GM18498 (cell line): ENCODE data around the gene PHGDH.
"Not testable (repeated sequence)": the region's sequence is repeated elsewhere in the genome, so short reads cannot be mapped to it uniquely, and the experiment has no call there.

Source experiments
- ATAC-seq: cut with Tn5 transposase; IDR thresholded peaks from one replicate; pipeline ENCODE4 v1.9.1; 2021; ENCODE audit warnings: mild to moderate bottlenecking, moderate library complexity; ENCODE audit not compliant: unreplicated experiment

Gene PHGDH

DNA sequence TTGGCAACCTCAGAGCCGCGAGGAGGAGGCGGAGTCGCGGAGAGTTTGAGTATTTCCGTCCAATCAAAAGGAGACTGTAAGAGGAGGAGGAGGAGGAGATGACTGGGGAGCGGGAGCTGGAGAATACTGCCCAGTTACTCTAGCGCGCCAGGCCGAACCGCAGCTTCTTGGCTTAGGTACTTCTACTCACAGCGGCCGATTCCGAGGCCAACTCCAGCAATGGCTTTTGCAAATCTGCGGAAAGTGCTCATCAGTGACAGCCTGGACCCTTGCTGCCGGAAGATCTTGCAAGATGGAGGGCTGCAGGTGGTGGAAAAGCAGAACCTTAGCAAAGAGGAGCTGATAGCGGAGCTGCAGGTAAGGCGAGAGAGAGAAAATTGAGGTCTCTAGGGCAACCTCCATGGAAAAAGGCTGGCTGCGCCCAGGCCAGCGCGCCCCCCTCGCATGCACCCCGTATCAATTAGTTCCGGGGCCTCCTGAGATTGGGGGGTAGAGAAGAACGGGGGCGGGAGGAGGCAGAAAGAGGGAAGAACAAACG lies at the start of gene PHGDH:
Gene PHGDH, plus strand, starts transcription at position 131 of the 538 bp plus-strand sequence. Its CDS starts 89 bp downstream, at position 220.
- ATAC-seq: peak; percentile 62

DNA sequence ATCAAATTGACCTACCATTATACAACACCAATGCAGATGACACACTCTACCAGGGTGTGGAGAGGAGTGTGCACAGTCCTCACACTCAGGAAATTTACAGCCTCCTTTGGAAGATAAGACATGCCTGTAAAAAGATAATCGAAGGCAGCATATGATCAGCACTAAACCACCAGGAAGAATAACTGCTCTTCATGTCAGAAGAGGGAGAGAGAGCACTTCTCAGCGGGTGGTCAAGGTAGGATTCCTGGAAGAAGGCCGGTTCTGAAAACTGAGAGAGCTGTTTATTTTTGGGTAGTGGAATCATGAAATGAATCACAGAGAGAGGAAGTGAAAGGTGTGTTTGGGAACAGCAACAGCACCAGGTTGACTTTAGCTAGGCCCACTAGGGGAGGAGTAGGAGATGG lies 49.7 kb upstream of the PHGDH start:
- peak; percentile 75 for ATAC-seq

DNA sequence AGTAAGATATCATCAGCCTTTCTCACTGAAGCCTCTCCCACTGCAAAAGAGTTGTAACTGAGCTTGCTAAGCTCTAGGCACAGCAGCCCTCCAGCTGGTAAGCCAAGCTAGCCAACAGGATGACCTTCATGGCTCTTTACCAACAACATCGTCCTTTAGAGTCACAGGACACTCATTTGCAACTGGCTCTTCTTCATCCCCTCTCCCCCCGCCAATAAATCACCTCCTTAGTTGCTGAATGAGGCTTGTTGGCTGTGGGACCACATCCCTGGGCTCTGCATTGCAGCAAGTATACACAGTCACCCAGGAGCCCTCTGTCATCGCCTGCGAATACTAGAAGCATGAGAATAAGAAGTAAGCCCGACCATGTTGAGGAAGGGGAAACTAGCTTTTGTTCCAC lies 47.7 kb upstream of the PHGDH start:
- no peak for ATAC-seq

DNA sequence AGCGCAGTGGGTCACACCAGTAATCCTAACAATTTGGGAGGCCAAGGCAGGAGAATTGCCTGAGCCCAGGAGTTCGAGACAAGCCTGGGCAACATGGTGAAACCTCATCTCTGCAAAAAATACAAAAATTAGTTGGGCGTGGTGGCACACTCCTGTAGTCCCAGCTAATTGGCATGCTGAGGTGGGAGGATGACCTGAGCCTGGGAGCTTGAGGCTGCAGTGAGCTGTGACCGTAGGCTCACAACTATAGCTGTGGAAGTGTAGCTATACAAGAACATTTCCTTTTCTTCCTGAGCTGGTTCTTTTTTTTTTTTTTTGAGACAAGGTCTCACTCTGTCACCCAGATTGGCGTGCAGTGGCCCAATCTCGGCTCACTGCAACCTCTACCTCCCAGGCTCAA lies 44.6 kb upstream of the PHGDH start:
- no peak for ATAC-seq

DNA sequence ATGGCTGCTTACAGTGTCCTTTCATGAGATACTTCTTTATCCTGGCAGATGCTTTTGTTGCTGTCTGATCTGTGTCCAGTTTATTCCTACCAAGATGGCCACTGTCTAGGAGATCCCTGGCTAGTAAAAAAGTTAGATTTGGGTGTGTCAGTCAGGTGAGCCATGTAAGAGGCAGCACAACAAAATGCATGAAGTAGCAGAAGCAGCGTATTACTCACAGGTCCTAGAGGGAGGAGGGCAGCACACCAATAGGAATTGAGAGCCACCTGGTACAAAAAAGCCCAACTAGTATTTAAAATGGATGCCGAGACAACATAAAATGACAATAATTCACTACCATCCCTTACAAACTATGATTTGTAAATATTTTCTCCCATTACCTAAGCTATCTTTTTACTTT lies 40.8 kb upstream of the PHGDH start:
- ATAC-seq: no peak

DNA sequence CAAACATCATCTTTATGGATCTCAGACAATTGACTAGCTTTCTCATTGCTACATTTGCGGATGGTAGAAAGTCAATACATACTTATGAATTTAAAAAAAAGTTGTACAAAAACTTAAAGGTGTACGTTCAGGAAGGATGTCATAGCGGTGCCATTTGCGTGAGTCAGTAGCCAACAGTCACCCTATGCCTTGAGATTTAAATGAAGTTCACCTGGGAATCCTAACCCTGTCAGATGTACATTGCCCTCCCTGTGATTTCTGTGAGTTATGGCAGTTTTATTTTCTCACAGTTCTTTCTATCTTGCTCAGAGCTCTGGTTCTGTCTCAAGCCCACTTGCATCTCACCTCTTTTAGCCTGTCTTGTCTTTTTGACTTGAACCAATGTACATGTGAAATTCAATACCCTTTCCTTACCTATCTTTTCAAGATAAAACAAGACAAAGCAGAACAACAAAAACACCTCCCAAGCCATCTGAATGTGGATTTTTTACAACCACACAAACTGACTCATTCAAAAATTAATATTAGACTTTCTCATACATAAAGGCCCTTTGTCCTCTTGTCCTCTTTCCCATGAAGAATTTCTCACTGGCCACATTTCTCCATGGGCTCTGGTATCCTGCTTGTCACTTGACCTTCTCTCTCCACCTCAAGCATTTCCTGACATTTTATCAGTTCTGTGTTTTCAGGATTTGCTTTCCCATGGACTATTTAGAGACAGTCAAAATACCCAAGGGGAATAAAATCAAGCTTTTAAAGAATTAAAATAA lies 38.4 kb upstream of the PHGDH start:
- ATAC-seq: no peak

DNA sequence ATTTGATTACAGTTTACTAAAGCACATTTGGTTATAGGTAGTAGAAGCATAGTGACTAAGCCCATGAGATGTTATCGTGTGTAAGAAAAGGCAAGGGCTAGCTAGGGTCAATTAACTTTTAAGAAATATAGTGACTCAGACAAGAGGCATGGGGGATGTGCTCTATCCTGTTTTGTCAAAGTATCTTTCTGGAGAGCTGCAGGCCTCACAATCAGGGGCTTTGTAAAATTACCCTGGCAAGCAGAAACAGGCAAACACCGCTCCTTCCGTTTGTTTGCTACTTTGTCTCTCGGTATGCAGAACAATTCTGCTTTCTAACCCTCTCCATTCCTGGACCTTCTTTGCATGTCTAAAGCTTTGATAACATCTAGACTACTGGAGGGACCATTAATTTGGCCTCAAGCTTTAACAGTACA lies 37.6 kb upstream of the PHGDH start:
- ATAC-seq: no peak

DNA sequence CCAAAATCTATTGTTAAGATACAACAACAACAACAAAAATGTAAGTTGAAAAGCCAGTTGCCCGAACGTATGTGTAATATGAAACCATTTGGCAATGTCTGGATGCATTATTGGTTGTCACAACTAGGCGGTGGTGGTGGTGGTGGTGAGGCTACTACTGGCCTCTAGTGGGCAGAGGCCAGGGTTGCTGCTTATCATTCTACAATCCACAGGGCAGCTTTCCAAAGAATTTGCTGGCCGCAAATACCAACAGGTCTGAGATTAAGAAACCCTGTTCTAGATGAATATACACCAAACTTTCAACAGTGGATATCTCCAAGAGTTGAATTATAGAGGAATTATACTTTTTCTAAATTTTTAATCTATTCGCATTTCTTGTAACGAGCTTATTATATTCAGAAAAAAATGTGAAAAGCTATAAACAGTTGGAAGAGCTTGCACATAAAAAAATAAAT lies 36.9 kb upstream of the PHGDH start:
- no peak for ATAC-seq

DNA sequence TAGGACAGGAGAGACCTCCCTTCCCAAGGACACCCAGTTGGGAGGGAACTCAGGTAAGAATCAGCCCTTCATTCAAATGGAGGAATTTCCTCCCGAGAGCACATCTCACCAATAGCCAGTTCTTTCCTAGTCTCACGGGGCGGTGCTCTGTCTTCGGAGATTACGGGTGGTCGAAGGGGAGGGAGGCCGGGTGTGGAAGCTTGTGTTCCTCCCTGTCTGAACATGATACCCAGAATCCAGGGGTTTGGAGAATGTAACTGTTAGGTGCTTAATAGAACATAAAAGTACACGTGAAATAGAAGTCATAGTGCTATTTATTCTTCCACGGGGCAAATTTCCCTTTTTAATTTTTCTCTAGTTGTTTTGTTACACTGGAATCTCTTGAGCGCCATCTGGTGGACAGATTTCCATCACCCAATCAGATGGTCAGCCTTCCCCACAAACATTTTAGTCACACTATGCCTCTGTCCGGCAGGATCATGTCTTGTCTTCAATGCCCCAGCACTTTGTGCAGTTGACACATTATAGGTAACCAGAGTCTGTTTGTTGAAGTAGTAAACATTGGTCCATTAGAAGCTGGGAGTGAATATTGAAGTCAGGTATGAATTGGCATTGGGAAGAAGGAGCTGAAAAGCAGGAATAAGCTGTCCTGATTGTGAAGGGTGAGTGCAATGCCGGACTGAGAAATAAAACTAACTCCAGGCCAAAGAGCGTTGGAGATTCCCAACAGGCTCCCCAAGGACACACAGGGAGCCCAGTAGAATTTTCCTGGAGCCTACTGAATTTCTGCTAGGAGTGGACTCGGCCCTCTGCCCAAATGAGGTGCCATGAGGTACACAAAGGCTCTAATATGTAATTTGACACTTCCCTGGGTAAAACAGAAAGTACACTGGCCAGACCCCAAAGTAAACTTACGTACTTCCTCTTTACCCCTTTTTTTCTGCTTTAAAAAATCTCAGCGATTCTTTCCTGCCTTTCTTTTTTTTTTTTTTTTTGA lies 36.1 kb upstream of the PHGDH start:
- peak; percentile 72 for ATAC-seq

DNA sequence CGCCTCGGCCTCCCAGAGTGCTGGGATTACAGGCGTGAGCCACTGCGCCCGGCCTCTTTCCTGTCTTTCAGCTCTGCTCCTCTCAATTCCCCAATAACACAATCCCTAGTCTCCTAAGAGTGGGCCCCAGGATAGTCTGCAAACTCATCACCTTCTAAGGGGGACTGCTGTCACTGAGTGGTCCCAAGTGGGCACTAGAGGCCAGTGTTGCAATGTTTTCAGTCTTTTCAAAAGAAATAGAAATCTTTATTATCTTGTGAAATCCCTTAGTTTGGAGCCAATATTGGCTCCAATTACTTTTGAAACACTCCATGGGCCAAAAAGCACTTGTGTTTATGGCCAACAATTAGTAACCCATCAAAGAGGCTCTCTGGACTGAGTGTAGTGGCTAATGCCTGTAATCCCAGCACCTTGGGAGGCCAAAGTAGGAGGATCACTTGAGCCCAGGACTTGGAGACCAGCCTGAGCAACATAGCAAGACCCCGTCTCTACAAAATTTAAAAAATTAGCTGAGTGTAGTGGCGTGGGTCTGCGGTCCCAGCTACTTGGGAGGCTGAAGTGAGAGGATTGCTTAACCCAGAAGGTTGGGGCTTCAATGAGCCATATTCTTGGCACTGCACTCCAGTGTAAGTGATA lies 35.0 kb upstream of the PHGDH start:
- no peak for ATAC-seq

DNA sequence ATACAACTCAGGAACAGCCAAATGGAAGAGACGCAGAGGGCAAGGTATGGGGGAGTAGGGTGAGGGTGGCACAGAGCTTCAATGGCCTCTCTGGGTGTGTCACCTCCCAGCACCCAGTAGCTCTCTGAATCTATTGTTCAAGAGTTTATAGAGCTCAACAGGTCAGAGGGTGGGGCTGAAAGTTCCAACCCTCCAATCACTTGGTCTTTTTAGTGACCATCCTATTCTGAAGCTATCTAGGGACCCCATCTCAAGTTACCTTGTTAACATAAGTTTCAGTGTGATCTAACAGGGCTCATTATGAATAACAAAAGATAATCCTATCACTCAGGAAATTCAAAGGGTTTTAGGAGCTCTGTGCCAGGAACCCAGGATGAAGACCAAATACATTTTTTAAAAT lies 32.5 kb upstream of the PHGDH start:
- ATAC-seq: no peak

DNA sequence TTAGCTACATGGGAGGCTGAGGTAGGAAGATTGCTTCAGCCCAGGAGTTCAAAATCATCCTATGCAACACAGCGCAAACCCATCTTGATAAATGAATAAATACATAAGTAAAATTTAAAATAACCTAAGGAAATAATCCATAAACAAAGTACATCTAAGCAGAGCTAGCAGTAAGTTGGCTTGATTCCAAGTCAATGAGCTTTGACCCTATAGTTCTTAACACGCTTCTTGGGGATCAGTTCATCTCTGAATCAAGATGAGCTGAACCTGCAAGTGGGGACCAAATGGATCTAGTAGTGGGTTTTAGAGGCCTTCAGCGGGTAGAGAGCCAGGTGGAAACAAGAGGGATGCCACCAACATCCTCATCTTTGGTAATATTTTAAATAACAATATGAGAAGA lies 31.5 kb upstream of the PHGDH start:
- ATAC-seq: no peak

DNA sequence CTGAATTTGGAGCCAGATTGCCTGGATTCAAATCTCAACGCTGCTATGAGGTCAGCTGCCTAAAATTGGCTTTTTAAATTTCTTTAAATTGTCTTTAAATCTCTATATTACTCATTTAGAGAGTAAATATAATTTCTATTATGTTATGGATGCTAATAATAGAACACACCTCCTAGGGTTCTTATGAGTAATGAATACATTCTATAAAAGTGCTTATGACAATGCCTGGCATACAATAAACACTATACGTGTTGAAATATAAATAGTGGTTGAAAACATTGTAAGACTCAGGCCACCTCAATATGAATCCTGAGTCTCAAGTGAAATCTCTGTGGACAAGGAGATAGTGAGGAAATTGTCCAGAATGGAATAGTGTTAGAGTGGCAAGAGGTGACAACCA lies 31.0 kb upstream of the PHGDH start:
- ATAC-seq: no peak

DNA sequence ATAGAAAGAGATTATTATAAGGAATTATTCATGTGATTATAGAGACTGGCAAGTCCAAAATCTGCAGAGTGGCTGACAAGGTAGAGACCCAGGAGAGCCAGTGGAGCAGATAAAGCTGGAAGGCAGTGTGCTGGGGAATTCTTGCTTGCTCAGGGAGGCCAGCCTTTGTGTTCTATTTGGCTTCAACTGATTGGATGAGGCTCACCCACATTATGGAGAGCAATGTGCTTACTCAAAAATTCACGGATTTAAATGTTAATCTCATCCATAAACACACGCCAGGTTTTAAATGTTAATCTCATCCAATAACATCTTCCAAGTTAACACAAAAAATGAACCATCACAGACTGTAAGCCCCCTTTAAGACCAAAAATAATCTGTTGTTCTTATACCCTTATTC lies 30.2 kb upstream of the PHGDH start:
- no peak for ATAC-seq

DNA sequence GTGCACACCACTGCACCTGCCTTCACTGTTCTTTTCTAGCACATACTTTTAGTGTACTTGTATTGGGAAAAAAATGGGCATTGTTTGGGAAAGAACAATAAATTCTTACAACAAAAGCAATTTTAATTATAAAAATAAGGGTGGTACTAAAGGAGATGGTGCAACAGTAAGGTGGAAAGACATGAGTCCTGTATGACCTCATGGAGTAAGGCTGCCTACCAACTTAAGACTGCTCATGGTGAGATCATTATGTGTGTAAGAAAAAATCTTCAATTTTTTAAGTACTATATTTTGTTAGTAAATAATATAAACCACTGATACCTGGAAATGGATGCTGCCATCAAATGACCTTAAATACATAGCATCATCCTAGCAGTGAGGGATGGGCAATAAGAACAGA lies 29.6 kb upstream of the PHGDH start:
- no peak for ATAC-seq

DNA sequence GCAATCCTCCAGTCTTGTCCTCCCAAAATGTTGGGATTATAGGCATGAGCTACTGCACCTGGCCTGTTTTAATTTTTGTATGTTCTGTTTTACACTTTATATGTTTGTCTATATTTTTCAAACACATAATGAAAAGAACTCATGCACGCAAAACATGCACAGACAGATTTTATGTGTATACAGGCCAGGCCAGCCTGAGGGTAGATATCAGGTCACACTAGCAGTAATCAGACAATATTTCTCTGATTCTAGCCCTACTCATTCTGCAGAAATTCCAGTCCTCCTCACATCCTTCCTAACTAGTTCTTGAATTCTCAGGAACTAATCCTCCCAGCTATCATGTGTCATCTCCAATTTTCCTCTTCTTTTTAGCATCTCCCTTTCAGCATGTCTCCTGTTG lies 27.8 kb upstream of the PHGDH start:
- no peak for ATAC-seq

DNA sequence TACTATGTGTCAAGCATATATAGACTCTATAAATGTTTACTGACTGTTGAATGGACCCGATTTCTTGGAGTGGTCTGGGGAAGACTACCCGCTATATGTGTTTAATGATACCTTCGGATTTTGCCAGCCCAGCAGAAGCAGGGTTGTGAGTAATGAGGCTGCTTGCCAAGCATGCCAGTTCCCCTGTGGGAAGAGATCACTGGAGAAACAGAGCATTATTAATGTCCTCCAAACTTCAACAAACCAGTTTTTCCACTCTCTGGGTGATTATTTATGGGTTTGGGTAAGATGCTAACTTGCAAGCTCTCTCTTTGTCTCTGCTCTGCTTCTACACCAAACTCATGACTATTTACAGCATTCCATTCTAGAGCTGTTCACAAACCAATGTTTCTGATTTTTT lies 25.1 kb upstream of the PHGDH start:
- no peak for ATAC-seq

DNA sequence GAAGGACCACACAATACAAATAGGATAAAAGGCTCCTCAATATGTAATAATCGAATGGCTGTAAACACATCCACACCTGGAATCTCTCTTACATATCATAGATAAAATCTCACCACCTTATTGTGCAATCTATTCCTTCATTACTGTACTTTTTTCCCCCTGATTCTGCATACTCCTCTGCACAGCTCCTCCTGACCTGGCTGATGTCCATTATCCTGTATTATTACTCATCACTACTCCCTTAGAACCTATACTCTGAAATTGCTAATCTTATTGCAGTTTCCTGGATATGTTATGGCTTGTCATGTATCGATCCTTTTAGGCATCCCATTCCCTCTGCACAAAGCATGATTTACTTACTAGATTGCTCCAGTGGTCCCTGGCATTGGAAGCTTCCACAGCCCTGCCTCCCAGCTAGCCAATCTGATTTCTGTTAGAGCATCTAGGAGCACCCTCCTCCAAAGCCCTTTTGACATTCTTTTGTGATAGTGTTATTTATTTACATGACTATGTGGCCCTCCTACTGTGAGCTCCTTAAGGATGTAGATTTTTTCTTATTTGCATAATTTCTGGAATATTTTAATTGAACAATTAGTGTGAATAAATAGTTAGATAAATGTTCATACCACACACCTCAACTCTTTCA lies 24.2 kb upstream of the PHGDH start:
- no peak for ATAC-seq

DNA sequence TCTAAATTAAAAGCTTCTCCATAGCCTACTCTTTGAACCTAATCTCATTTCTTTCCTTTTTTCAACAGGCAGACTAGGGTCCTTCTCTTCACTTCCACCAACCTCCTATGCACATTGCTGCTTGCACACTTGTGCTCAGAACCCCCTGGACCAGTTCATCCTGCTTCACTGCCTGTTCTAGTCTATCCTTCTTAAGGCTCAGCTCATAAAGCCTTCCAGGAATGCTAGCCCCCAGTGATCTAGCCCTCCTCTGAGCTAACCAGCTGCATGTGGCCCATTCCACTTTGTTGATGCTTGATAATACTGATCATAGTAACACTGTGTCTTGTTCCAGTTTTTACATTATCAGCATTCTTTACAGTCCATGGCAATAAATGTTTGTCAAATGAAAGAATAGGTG lies 22.9 kb upstream of the PHGDH start:
- no peak for ATAC-seq

DNA sequence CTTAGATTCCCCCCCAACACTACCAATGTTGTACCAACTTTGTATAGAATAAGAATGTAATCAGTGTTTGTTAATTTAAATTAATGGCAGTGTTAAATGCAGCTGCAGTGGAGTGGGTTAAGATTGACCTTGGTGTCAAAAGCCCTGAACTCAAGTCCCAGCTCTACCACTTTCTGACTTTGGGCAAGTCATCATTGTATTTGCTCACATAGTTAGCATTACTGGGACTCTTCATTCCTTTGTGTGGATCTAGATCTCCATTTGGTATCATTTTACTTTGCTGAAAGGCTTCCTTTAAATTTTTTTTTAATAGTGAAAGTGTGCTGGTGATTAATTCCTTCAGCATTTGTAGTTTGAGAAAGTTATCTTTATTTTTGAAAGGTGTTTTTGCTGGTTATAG lies 22.2 kb upstream of the PHGDH start:
- ATAC-seq: no peak

DNA sequence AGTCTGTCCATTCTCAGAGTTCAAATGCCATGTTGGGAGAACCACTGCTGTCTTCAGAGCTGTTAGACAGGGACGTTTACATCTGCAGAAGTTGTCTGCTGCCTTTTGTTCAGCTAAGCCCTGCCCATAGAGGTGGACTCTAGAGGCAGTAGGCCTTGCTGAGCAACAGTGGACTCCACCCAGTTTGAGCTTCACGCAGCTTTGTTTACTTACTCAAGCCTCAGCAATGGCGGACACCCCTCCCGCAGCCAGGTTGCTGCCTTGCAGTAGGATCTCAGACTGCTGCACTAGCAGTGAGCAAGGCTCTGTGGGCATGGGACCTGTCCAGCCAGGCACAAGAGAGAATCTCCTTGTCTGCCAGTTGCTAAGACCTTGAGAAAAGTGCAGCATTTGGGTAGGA lies 14.9 kb upstream of the PHGDH start:
- not testable (repeated sequence) for ATAC-seq
